WTC11 (cell line): ENCODE data around the gene BMP2K. TPM values are rescaled to one million over a fixed set of nuclear protein-coding genes. Genes with fewer than 3 reads are reported as not detected.

Experiments
- ATAC-seq: fragments of 200-7000 bp; cut with Tn5 transposase; 2 replicates; pipeline ENCODE4 v1.10.0; 2021; ENCODE audit warnings: mild to moderate bottlenecking, moderate library complexity
- CTCF ChIA-PET: fragments of 300-600 bp; sonication (Branson Sonifier 250); formaldehyde crosslinking; loops from one replicate; lab custom pipeline; 2021; ENCODE audit warnings: antibody characterized with exemption; lab: Charles Lee
- POLR2A ChIA-PET: fragments of 350-600 bp; sonication (Branson Sonifier 250); formaldehyde crosslinking; loops from one replicate; lab custom pipeline; 2021; ENCODE audit warnings: antibody characterized with exemption; lab: Charles Lee
- DNase-seq: peaks from one replicate; pipeline ENCODE4 v3.0.0; 2021; ENCODE audit warnings: low spot score
- H3K27ac Mint-ChIP-seq: 2 replicates; pipeline ENCODE4 v1.8.0; 2021; ENCODE audit warnings: mixed read lengths
- H3K27me3 Mint-ChIP-seq: 2 replicates; pipeline ENCODE4 v1.8.0; 2021; ENCODE audit warnings: low read depth, mild to moderate bottlenecking, moderate library complexity, mixed read lengths
- H3K36me3 Mint-ChIP-seq: 2 replicates; pipeline ENCODE4 v1.8.0; 2021; ENCODE audit warnings: mixed read lengths
- H3K4me1 Mint-ChIP-seq: 2 replicates; pipeline ENCODE4 v1.8.0; 2022; ENCODE audit warnings: mixed read lengths
- H3K4me3 Mint-ChIP-seq: 2 replicates; pipeline ENCODE4 v1.8.0; 2021; ENCODE audit warnings: mild to moderate bottlenecking, moderate library complexity, mixed read lengths
- H3K9me3 Mint-ChIP-seq: 2 replicates; pipeline ENCODE4 v1.8.0; 2021; ENCODE audit warnings: mixed read lengths
- ARID4B ChIP-seq: sonication (generic); formaldehyde crosslinking; IDR thresholded peaks from 2 replicates; pipeline ENCODE4 v1.8.0; 2023; ENCODE audit warnings: missing genetic modification reagents, mild to moderate bottlenecking, borderline replicate concordance
- ATF3 ChIP-seq: sonication (generic); formaldehyde crosslinking; conservative IDR thresholded peaks from 2 replicates; pipeline ENCODE4 v1.8.1; 2022; ENCODE audit warnings: mild to moderate bottlenecking, missing genetic modification reagents
- ELF4 ChIP-seq: sonication (generic); formaldehyde crosslinking; IDR thresholded peaks from 2 replicates; pipeline ENCODE4 v1.8.1; 2022; ENCODE audit warnings: low read depth, mild to moderate bottlenecking, moderate library complexity, missing genetic modification reagents
- FOXK1 ChIP-seq: sonication (generic); formaldehyde crosslinking; IDR thresholded peaks from 2 replicates; pipeline ENCODE4 v1.8.0; 2022; ENCODE audit warnings: mild to moderate bottlenecking, moderate library complexity, missing genetic modification reagents
- GABPB1 ChIP-seq: sonication (generic); formaldehyde crosslinking; IDR thresholded peaks from 2 replicates; pipeline ENCODE4 v1.8.1; 2023; ENCODE audit warnings: mild to moderate bottlenecking, missing genetic modification reagents
- NFATC4 ChIP-seq: fragments of 250-450 bp; sonication (Bioruptor Pico); IDR thresholded peaks from 2 replicates; pipeline ENCODE4 v1.9.0; 2021; ENCODE audit warnings: mild to moderate bottlenecking
- NFYB ChIP-seq: sonication (generic); formaldehyde crosslinking; conservative IDR thresholded peaks from 2 replicates; pipeline ENCODE4 v1.8.0; 2022; ENCODE audit warnings: low read depth, missing genetic modification reagents
- NR3C1 ChIP-seq: sonication (generic); formaldehyde crosslinking; conservative IDR thresholded peaks from 2 replicates; pipeline ENCODE4 v1.8.1; 2023; ENCODE audit warnings: low read depth, mild to moderate bottlenecking, missing genetic modification reagents
- OVOL2 ChIP-seq: fragments of 250-450 bp; sonication (Bioruptor Pico); IDR thresholded peaks from 2 replicates; pipeline ENCODE4 v1.9.0; 2021; ENCODE audit warnings: mild to moderate bottlenecking, borderline replicate concordance
- STAT6 ChIP-seq: sonication (generic); formaldehyde crosslinking; conservative IDR thresholded peaks from 2 replicates; pipeline ENCODE4 v1.8.1; 2023; ENCODE audit warnings: mild to moderate bottlenecking, low read depth, missing genetic modification reagents, moderate library complexity
- TEAD4 ChIP-seq: sonication (generic); formaldehyde crosslinking; IDR thresholded peaks from 2 replicates; pipeline ENCODE4 v1.8.0; 2022; ENCODE audit warnings: mild to moderate bottlenecking, missing genetic modification reagents
- ZNF416 ChIP-seq: fragments of 250-450 bp; sonication (Bioruptor Pico); IDR thresholded peaks from 2 replicates; pipeline ENCODE4 v1.9.0; 2021; ENCODE audit warnings: mild to moderate bottlenecking, inconsistent platforms
- total RNA-seq: library from RNA; stranded (reverse); gene quantifications from 3 replicates; pipeline ENCODE4 v1.2.3, GENCODE V29; 2021
- TF ChIP-seq, protein P1 (sequence below): fragments of 200-600 bp; IDR thresholded peaks from 2 replicates; pipeline ENCODE4 v1.8.0; 2022; ENCODE audit warnings: antibody characterized with exemption
- TF ChIP-seq, protein P2 (sequence below): sonication (generic); formaldehyde crosslinking; IDR thresholded peaks from 2 replicates; pipeline ENCODE4 v1.8.1; 2023; ENCODE audit warnings: mild to moderate bottlenecking, missing genetic modification reagents, moderate library complexity
- TF ChIP-seq, protein P3 (sequence below): sonication (generic); formaldehyde crosslinking; IDR thresholded peaks from 2 replicates; pipeline ENCODE4 v1.8.1; 2023; ENCODE audit warnings: mild to moderate bottlenecking, missing genetic modification reagents, moderate library complexity
- TF ChIP-seq, protein P4 (sequence below): sonication (generic); formaldehyde crosslinking; IDR thresholded peaks from 2 replicates; pipeline ENCODE4 v1.8.1; 2022; ENCODE audit warnings: missing genetic modification reagents, borderline replicate concordance

Gene BMP2K
- total RNA-seq, 1 experiment from 2014 or later = 19.9 TPM

GRCh38 chr4:78796526-78796925 lies 20.4 kb downstream of the BMP2K start:
- peaks cover 10% of the 10 kb centered on the region for H3K9me3 Mint-ChIP-seq
- H3K27me3 Mint-ChIP-seq = no peaks in the 10 kb centered on the region
- TF ChIP-seq, protein P1, sequence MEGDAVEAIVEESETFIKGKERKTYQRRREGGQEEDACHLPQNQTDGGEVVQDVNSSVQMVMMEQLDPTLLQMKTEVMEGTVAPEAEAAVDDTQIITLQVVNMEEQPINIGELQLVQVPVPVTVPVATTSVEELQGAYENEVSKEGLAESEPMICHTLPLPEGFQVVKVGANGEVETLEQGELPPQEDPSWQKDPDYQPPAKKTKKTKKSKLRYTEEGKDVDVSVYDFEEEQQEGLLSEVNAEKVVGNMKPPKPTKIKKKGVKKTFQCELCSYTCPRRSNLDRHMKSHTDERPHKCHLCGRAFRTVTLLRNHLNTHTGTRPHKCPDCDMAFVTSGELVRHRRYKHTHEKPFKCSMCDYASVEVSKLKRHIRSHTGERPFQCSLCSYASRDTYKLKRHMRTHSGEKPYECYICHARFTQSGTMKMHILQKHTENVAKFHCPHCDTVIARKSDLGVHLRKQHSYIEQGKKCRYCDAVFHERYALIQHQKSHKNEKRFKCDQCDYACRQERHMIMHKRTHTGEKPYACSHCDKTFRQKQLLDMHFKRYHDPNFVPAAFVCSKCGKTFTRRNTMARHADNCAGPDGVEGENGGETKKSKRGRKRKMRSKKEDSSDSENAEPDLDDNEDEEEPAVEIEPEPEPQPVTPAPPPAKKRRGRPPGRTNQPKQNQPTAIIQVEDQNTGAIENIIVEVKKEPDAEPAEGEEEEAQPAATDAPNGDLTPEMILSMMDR = no peak
- TF ChIP-seq OVOL2 (CRISPR knock-in tag) = no peak
- TF ChIP-seq NR3C1 (CRISPR knock-in tag) = no peak
- no peak for TF ChIP-seq GABPB1
- TF ChIP-seq NFATC4 (CRISPR knock-in tag) = no peak
- TF ChIP-seq NFYB = no peak
- no peak for TF ChIP-seq STAT6 (CRISPR knock-in tag)
- TF ChIP-seq, protein P2, sequence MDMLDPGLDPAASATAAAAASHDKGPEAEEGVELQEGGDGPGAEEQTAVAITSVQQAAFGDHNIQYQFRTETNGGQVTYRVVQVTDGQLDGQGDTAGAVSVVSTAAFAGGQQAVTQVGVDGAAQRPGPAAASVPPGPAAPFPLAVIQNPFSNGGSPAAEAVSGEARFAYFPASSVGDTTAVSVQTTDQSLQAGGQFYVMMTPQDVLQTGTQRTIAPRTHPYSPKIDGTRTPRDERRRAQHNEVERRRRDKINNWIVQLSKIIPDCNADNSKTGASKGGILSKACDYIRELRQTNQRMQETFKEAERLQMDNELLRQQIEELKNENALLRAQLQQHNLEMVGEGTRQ (CRISPR knock-in tag) = no peak
- peaks cover 10% of the 10 kb centered on the region for H3K4me1 Mint-ChIP-seq
- no peak for DNase-seq
- no peak overlapping the region for H3K27ac Mint-ChIP-seq
- POLR2A ChIA-PET = no interaction called here
- H3K36me3 Mint-ChIP-seq = peaks cover 16% of the 10 kb centered on the region
- CTCF ChIA-PET = no interaction called here
- no peak overlapping the region for H3K4me3 Mint-ChIP-seq
- ATAC-seq = no peak

GRCh38 chr4:78797777-78798284 lies 21.7 kb downstream of the BMP2K start:
- Mint-ChIP-seq H3K27me3 (no peaks in the 10 kb centered on the region), H3K36me3 (peaks cover 16% of the 10 kb centered on the region), H3K4me3 (no peak overlapping the region), H3K27ac (no peak overlapping the region), H3K9me3 (peaks cover 10% of the 10 kb centered on the region), H3K4me1 (peaks cover 10% of the 10 kb centered on the region)
- no peak for TF ChIP-seq ARID4B (CRISPR knock-in tag)
- ATAC-seq (no peak), DNase-seq (no peak)
- ChIA-PET POLR2A (interaction anchor here (0.6 kb wide), 1 partner anchor 229 kb away, joined by 3 read pairs; no protein-coding TSS in a partner anchor), CTCF (no interaction called here)

DNA sequence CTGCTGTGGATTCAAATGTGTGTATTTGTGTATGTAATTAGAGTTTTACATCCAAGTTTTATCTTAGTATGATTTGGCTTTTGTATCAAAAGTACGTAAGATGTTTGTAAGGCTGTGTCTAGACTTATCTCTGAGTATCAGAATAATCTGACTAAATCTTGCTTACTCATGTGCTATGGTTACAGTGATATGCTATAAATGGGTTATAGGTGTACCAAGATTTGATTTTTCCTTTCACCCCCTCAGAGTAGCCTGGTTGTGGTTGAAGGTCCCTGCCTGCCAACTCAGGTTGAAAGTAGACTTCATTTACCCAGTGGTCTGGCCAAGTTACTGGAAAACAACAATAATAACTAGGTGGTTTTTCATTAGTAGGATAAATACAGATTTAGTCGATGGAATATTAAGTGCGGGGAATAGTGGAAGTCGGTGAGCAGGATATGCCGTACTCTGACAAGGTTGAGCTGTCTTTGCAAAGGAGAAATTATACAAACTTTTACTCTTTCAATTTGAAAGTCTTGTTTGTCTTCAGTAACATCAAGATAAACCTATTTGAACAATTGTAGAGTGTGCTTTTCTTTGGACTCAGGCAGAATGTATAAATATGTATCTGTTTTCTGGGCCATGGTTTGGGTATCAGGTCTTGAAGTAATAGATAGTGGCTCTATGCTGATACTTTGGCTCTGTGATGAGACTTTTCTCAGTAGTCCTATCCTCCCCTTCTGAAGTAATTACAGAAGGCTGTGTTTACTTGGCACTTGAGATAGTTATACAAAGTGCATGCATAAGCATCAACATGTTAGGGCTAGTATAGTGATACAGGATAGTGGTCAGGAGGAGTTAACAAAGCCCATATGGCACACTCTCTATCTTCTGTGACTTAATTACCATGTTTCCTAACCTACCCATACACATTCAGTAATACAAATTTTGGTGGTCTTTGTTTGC lies 23.7 kb downstream of the BMP2K start:
- Mint-ChIP-seq H3K9me3 (peaks cover 6% of the 10 kb centered on the region), H3K4me1 (peaks cover 12% of the 10 kb centered on the region), H3K27me3 (no peaks in the 10 kb centered on the region), H3K27ac (peak overlapping the region; percentile 36; the same call in 1 of the 2 replicates), H3K36me3 (peaks cover 8% of the 10 kb centered on the region), H3K4me3 (no peak overlapping the region)
- CTCF ChIA-PET = no interaction called here
- POLR2A ChIA-PET = no interaction called here
- ATAC-seq (no peak), DNase-seq (no peak)
- TF ChIP-seq, protein P3, sequence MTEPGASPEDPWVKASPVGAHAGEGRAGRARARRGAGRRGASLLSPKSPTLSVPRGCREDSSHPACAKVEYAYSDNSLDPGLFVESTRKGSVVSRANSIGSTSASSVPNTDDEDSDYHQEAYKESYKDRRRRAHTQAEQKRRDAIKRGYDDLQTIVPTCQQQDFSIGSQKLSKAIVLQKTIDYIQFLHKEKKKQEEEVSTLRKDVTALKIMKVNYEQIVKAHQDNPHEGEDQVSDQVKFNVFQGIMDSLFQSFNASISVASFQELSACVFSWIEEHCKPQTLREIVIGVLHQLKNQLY = no peak
- TF ChIP-seq FOXK1 (CRISPR knock-in tag) (no peak), TEAD4 (CRISPR knock-in tag) (no peak), ATF3 (no peak), ELF4 (no peak), ZNF416 (no peak)
- TF ChIP-seq, protein P4, sequence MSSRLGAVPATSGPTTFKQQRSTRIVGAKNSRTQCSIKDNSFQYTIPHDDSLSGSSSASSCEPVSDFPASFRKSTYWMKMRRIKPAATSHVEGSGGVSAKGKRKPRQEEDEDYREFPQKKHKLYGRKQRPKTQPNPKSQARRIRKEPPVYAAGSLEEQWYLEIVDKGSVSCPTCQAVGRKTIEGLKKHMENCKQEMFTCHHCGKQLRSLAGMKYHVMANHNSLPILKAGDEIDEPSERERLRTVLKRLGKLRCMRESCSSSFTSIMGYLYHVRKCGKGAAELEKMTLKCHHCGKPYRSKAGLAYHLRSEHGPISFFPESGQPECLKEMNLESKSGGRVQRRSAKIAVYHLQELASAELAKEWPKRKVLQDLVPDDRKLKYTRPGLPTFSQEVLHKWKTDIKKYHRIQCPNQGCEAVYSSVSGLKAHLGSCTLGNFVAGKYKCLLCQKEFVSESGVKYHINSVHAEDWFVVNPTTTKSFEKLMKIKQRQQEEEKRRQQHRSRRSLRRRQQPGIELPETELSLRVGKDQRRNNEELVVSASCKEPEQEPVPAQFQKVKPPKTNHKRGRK (CRISPR knock-in tag) = no peak
- TF ChIP-seq, protein P2 (CRISPR knock-in tag) = no peak
